Osteocyte (in vitro differentiated cells): ENCODE results near the gene APC2. TPM values are rescaled to one million over a fixed set of nuclear protein-coding genes. Genes with fewer than 3 reads are reported as not detected.
"Not testable (repeated sequence)": the region's sequence is repeated elsewhere in the genome, so short reads cannot be mapped to it uniquely, and the experiment has no call there.

Experiments
- DNase-seq: peaks from one replicate; pipeline ENCODE4 v3.0.0; 2021; ENCODE audit warnings: mixed read lengths; ENCODE audit not compliant: unreplicated experiment; ENCODE audit errors: extremely low spot score
- H3K27ac Mint-ChIP-seq: one replicate; pipeline ENCODE4 v1.8.0; 2021; ENCODE audit warnings: mild to moderate bottlenecking, mixed read lengths; ENCODE audit not compliant: unreplicated experiment
- H3K27me3 Mint-ChIP-seq: one replicate; pipeline ENCODE4 v1.8.0; 2021; ENCODE audit warnings: mixed read lengths; ENCODE audit not compliant: unreplicated experiment
- H3K36me3 Mint-ChIP-seq: one replicate; pipeline ENCODE4 v1.8.0; 2021; ENCODE audit warnings: mixed read lengths; ENCODE audit not compliant: unreplicated experiment
- H3K4me1 Mint-ChIP-seq: one replicate; pipeline ENCODE4 v1.8.0; 2021; ENCODE audit warnings: mixed read lengths; ENCODE audit not compliant: unreplicated experiment
- H3K4me3 Mint-ChIP-seq: one replicate; pipeline ENCODE4 v1.8.0; 2021; ENCODE audit warnings: mild to moderate bottlenecking, moderate library complexity, mixed read lengths; ENCODE audit not compliant: unreplicated experiment
- H3K9me3 Mint-ChIP-seq: one replicate; pipeline ENCODE4 v1.8.0; 2021; ENCODE audit warnings: mixed read lengths; ENCODE audit not compliant: unreplicated experiment
- CTCF ChIP-seq: fragments of 200-600 bp; sonication (generic); IDR thresholded peaks from 2 replicates; pipeline ENCODE4 v1.5.0; 2021; ENCODE audit warnings: antibody characterized with exemption, mild to moderate bottlenecking, moderate library complexity
- total RNA-seq: library from RNA; stranded (reverse); gene quantifications from 2 replicates; pipeline ENCODE4 v1.2.1, GENCODE V29; 2021

The APC2 gene
- total RNA-seq, 1 donor from 2014 or later: 1.2 TPM

- Mint-ChIP-seq H3K9me3 (no peaks in the 10 kb centered on the region), H3K36me3 (peaks cover 4% of the 10 kb centered on the region), H3K4me3 (no peak overlapping the region), H3K4me1 (peaks cover 20% of the 10 kb centered on the region), H3K27ac (no peak overlapping the region), H3K27me3 (no peaks in the 10 kb centered on the region)
- no peak for TF ChIP-seq CTCF
- DNase-seq: no peak
These were observed 26.0 kb downstream of the APC2 start for GRCh38 chr19:1475751-1476437.

DNA sequence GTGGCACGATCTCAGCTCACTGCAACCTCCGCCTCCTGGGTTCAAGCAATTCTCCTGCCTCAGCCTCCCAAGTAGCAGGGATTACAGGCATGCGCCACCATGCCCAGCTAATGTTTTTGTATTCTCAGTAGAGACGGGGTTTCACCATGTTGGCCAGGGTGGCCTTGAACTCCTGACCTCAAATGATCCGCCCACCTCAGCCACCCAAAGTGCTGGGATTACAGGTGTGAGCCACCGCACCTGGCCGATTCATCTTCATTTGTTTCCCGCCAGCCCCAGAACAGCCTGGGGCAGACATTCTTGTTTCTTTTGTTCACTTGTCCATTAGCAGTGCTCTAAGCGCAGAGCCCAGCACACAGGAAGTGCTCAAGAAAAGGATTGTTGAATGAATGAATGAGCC is 27.1 kb downstream of the APC2 start:
- not testable (repeated sequence) for DNase-seq, H3K27me3 Mint-ChIP-seq, H3K9me3 Mint-ChIP-seq, H3K36me3 Mint-ChIP-seq, H3K27ac Mint-ChIP-seq
- H3K4me3 Mint-ChIP-seq: peak overlapping the region; percentile 29
- peaks cover 17% of the 10 kb centered on the region for H3K4me1 Mint-ChIP-seq

GRCh38 chr19:1478934-1479707 is 29.2 kb downstream of the APC2 start, which contains the start of gene C19orf25:
C19orf25 (minus strand) TSS chr19:1479215; CDS start chr19:1478903, 312 bp downstream.
- peak; percentile 97 for DNase-seq
- Mint-ChIP-seq H3K27ac (peak within 1 kb of the TSS; percentile 97), H3K4me1 (peaks cover 17% of the 10 kb centered on the region), H3K4me3 (peak within 1 kb of the TSS; percentile 99), H3K9me3 (no peaks in the 10 kb centered on the region), H3K36me3 (peaks cover 2% of the 10 kb centered on the region), H3K27me3 (no peaks in the 10 kb centered on the region)
- no peak for TF ChIP-seq CTCF

GRCh38 chr19:1481224-1481892 is 31.4 kb downstream of the APC2 start:
- peaks cover 2% of the 10 kb centered on the region for H3K36me3 Mint-ChIP-seq
- H3K27ac Mint-ChIP-seq: no peak overlapping the region
- H3K27me3 Mint-ChIP-seq: no peaks in the 10 kb centered on the region
- no peaks in the 10 kb centered on the region for H3K9me3 Mint-ChIP-seq
- H3K4me1 Mint-ChIP-seq: peaks cover 17% of the 10 kb centered on the region
- TF ChIP-seq CTCF: no peak
- DNase-seq: no peak
- H3K4me3 Mint-ChIP-seq: no peak overlapping the region

DNA sequence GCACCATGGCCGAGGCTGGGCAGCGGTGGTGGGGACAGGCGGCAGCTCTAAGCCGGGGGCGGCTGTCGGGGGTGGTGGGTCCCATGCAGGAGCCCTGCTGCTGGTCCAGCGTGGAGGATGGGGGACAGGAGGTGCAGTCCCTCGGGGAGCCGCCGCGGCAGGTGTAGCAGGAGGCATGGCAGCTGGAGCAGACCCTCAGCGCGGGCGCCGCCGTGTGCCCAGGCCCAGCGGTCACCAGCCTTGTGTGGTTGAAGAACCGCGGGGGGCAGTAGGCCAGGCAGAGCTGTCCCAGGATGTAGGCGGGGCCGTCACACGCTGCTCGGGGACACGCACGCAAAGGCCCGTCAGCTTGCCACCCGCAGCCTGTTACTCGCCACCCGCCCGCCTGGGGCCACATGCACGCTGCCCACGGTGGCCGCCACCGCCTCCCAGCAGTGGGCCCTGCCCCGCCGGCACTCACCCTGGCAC is 32.0 kb downstream of the APC2 start:
- no peak for TF ChIP-seq CTCF
- Mint-ChIP-seq H3K4me3 (no peak overlapping the region), H3K27me3 (no peaks in the 10 kb centered on the region), H3K4me1 (peaks cover 16% of the 10 kb centered on the region), H3K36me3 (peaks cover 2% of the 10 kb centered on the region), H3K27ac (no peak overlapping the region), H3K9me3 (no peaks in the 10 kb centered on the region)
- peak; percentile 83 for DNase-seq
